Lower leg skin (tissue), 4 donors: ENCODE results near the gene LACC1. TPM values are rescaled to one million over a fixed set of nuclear protein-coding genes. Genes with fewer than 3 reads are reported as not detected.
A peak's percentile ranks its signal among the peaks of the same experiment; 100 is the strongest.

ENCODE experiments used
- DNase-seq, 2 donors: peaks; one replicate each; pipeline ENCODE4 v3.0.0-alpha.2; 2019; ENCODE audit warnings: low spot score in 2 of 2
- H3K4me3 ChIP-seq: fragments of 200-600 bp; sonication (generic); 2 replicates; pipeline ENCODE4 v1.5.1; 2017; ENCODE audit warnings: mild to moderate bottlenecking, low read depth; ENCODE audit not compliant: poor library complexity, severe bottlenecking
- CTCF ChIP-seq, 3 donors: fragments of 450-650 bp; IDR thresholded peaks; one replicate each; pipeline ENCODE4 v1.5.1; 2016; ENCODE audit warnings: antibody characterized with exemption in 3 of 3, mild to moderate bottlenecking in 3 of 3, moderate library complexity in 2 of 3
- POLR2A ChIP-seq, 2 donors: fragments of 450-650 bp; IDR thresholded peaks; one replicate each; pipeline ENCODE4 v1.6.1; 2016 to 2017; ENCODE audit warnings: antibody characterized with exemption in 2 of 2, mild to moderate bottlenecking in 1 of 2, moderate library complexity in 1 of 2
- WGBS, 2 donors: methylation state at CpG; one replicate each; pipeline ENCODE4 v1.1.5; 2018; 5-methylcytosine and 5-hydroxymethylcytosine counted together
- intact Hi-C: fragments of 100-400 bp; cut with DNase I; formaldehyde crosslinking; loops from one replicate; pipeline ENCODE4 v1.15.0; 2023; ENCODE audit warnings: low total_unique reads
- total RNA-seq, 4 donors: library from RNA; depleted of rRNA; stranded (reverse); fragments of >200 nt; gene quantifications; one replicate each; pipeline ENCODE4 v1.1.0, GENCODE V29; 2016

Gene LACC1
- total RNA-seq = 1 to 10 TPM; 2.7 to 6.8 (median 4.3) TPM

- WGBS, 2 donors = 1 to 2% methylated on average over 39 to 44 of the region's 48 CpGs
- intact Hi-C loops = no loop called here
- H3K4me3 ChIP-seq = peak within 1 kb of the TSS; percentile 79
- TF ChIP-seq POLR2A (IDR thresholded peaks at IDR 0.05) (no peak), CTCF (IDR thresholded peaks at IDR 0.05) (no peak)
- DNase-seq = peak in 1 of 2 donors; percentile 39
Measured at GRCh38 chr13:43879755-43880181, at the start of gene LACC1. Gene LACC1 (plus strand): TSS chr13:43879904. CDS start chr13:43880986, 1,082 bp downstream.

GRCh38 chr13:43830497-43830881 lies 49.2 kb upstream of the LACC1 start:
- no peak overlapping the region for H3K4me3 ChIP-seq
- TF ChIP-seq CTCF (IDR thresholded peaks at IDR 0.05) (no peak), POLR2A (IDR thresholded peaks at IDR 0.05) (no peak)
- no peak for DNase-seq
- intact Hi-C loops = no loop called here
- WGBS, 2 donors = 34 to 43% methylated on average over 5 of the region's 5 CpGs

- H3K4me3 ChIP-seq = no peak overlapping the region
- intact Hi-C loops = no loop called here
- DNase-seq = no peak
- TF ChIP-seq POLR2A (IDR thresholded peaks at IDR 0.05) (no peak), CTCF (IDR thresholded peaks at IDR 0.05) (no peak)
- 61 to 66% methylated on average over 2 of the region's 2 CpGs for WGBS, 2 donors
Measured at GRCh38 chr13:43831088-43831487, 48.6 kb upstream of the LACC1 start.

GRCh38 chr13:43835701-43836100 lies 44.0 kb upstream of the LACC1 start:
- H3K4me3 ChIP-seq = no peak overlapping the region
- 88 to 92% methylated on average over 2 of the region's 2 CpGs for WGBS, 2 donors
- intact Hi-C loops = no loop called here
- TF ChIP-seq POLR2A (IDR thresholded peaks at IDR 0.05) = no peak
- TF ChIP-seq CTCF (IDR thresholded peaks at IDR 0.05) = no peak
- DNase-seq = no peak

- WGBS, 2 donors = 67 to 68% methylated on average over 4 of the region's 4 CpGs
- DNase-seq = no peak
- TF ChIP-seq CTCF (IDR thresholded peaks at IDR 0.05) (no peak), POLR2A (IDR thresholded peaks at IDR 0.05) (no peak)
- no peak overlapping the region for H3K4me3 ChIP-seq
- intact Hi-C loops = no loop called here
Measured at GRCh38 chr13:43838909-43839308, 40.8 kb upstream of the LACC1 start.

GRCh38 chr13:43846496-43847158 lies 33.1 kb upstream of the LACC1 start:
- WGBS, 2 donors = 83 to 88% methylated on average over 3 of the region's 3 CpGs
- no peak for TF ChIP-seq CTCF (IDR thresholded peaks at IDR 0.05)
- no peak for TF ChIP-seq POLR2A (IDR thresholded peaks at IDR 0.05)
- H3K4me3 ChIP-seq = no peak overlapping the region
- intact Hi-C loops = no loop called here
- DNase-seq = no peak
